Keratinocyte (primary cell): ENCODE data around the gene FRAS1.

Experiments used
- CTCF ChIP-seq, 3 experiments: IDR thresholded peaks in 1 of 3; conservative IDR thresholded peaks in 1 of 3; optimal IDR thresholded peaks in 1 of 3; 2 replicates in 2 of 3; 3 replicates in 1 of 3; pipeline versions ENCODE3 to v1.5.1; 2011; ENCODE audit warnings: low read length in 3 of 3, mild to moderate bottlenecking in 3 of 3, moderate library complexity in 2 of 3, control low read depth in 1 of 3, inconsistent platforms in 1 of 3; ENCODE audit not compliant: insufficient read depth in 2 of 3; ENCODE audit errors: extremely low read depth in 1 of 3
- EZH2 ChIP-seq: IDR thresholded peaks from one replicate; pipeline ENCODE4 v1.6.1; 2012; ENCODE audit warnings: inconsistent platforms, mild to moderate bottlenecking, low read length, moderate library complexity

- TF ChIP-seq CTCF (optimal IDR thresholded peaks at IDR 0.05 in 1 of 3, IDR thresholded peaks at IDR 0.05 in 1 of 3, conservative IDR thresholded peaks at IDR 0.05 in 1 of 3; ENCODE audit: extremely low read depth in 1 of 3, insufficient read depth in 2 of 3, low read length in 3 of 3) (no peak), EZH2 (no peak)
Observed at GRCh38 chr4:78057600-78058550, 752 bp downstream of the FRAS1 start.
